BJ (cell line): ENCODE measurements around the gene OPALIN. TPM values are rescaled to one million over a fixed set of nuclear protein-coding genes. Genes with fewer than 3 reads are reported as not detected.

Experiments
- CTCF ChIA-PET: fragments of 350-600 bp; formaldehyde crosslinking; extraction: SDS; loops from one replicate; lab custom pipeline; 2021; ENCODE audit warnings: antibody characterized with exemption, inconsistent platforms; lab: Yijun Ruan, JAX
- POLR2A ChIA-PET: fragments of 300-600 bp; sonication (Branson Sonifier 250); formaldehyde crosslinking; extraction: SDS; loops from one replicate; lab custom pipeline; 2021; ENCODE audit warnings: antibody characterized with exemption; lab: Charles Lee
- DNase-seq: peaks from one replicate; pipeline ENCODE4 v3.0.0-alpha.2; 2011; ENCODE audit warnings: low read depth
- H3K27me3 ChIP-seq: 2 replicates; pipeline ENCODE4 v1.6.0; 2011; ENCODE audit warnings: low read length; ENCODE audit not compliant: control insufficient read depth, insufficient read depth
- H3K36me3 ChIP-seq: 2 replicates; pipeline ENCODE4 v1.5.1; 2011; ENCODE audit warnings: low read length; ENCODE audit not compliant: control insufficient read depth, insufficient read depth
- H3K4me3 ChIP-seq: 2 replicates; pipeline ENCODE4 v1.5.1; 2011; ENCODE audit warnings: low read depth, mild to moderate bottlenecking, control low read depth, low read length
- polyA plus RNA-seq: library from polyadenylated mRNA; depleted of rRNA; stranded (reverse); fragments of >200 nt; gene quantifications from 2 replicates; pipeline ENCODE4 v1.2.3, GENCODE V29; 2011
- TF ChIP-seq, protein P1 (sequence below): IDR thresholded peaks from 2 replicates; pipeline ENCODE4 v1.5.1; 2011; ENCODE audit warnings: low read depth, mild to moderate bottlenecking, control low read depth, inconsistent platforms, low read length, moderate library complexity; ENCODE audit not compliant: insufficient read depth

OPALIN gene
- polyA plus RNA-seq, 1 experiment: not detected

GRCh38 chr10:96376483-96376882, 17.7 kb upstream of the OPALIN start:
- H3K27me3 ChIP-seq: no peaks in the 10 kb centered on the region; the same call in 1 of the 2 replicates
- CTCF ChIA-PET: interaction anchor here (1.1 to 4.0 kb wide), 6 partner anchors 9 to 834 kb away, joined by 3 to 38 read pairs (median 5); partner anchors contain the start of gene TLL2

GRCh38 chr10:96374985-96375830, 16.4 kb upstream of the OPALIN start:
- no peaks in the 10 kb centered on the region; the same call in 1 of the 2 replicates for H3K27me3 ChIP-seq
- peak overlapping the region; percentile 41 for H3K4me3 ChIP-seq
- no peak for DNase-seq
- POLR2A ChIA-PET: no interaction called here
- no peaks in the 10 kb centered on the region for H3K36me3 ChIP-seq
- CTCF ChIA-PET: interaction anchor here (0.5 to 4.0 kb wide), 47 partner anchors 8 to 835 kb away, joined by 3 to 38 read pairs (median 5); partner anchors contain the start of genes OPALIN and TLL2
- TF ChIP-seq, protein P1, sequence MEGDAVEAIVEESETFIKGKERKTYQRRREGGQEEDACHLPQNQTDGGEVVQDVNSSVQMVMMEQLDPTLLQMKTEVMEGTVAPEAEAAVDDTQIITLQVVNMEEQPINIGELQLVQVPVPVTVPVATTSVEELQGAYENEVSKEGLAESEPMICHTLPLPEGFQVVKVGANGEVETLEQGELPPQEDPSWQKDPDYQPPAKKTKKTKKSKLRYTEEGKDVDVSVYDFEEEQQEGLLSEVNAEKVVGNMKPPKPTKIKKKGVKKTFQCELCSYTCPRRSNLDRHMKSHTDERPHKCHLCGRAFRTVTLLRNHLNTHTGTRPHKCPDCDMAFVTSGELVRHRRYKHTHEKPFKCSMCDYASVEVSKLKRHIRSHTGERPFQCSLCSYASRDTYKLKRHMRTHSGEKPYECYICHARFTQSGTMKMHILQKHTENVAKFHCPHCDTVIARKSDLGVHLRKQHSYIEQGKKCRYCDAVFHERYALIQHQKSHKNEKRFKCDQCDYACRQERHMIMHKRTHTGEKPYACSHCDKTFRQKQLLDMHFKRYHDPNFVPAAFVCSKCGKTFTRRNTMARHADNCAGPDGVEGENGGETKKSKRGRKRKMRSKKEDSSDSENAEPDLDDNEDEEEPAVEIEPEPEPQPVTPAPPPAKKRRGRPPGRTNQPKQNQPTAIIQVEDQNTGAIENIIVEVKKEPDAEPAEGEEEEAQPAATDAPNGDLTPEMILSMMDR: peak; percentile 100

More at GRCh38 chr10:96376483-96376882, 17.7 kb upstream of the OPALIN start:
- DNase-seq: no peak
- TF ChIP-seq, protein P1: no peak
- H3K36me3 ChIP-seq: no peaks in the 10 kb centered on the region
- POLR2A ChIA-PET: no interaction called here
- no peak overlapping the region for H3K4me3 ChIP-seq

DNA sequence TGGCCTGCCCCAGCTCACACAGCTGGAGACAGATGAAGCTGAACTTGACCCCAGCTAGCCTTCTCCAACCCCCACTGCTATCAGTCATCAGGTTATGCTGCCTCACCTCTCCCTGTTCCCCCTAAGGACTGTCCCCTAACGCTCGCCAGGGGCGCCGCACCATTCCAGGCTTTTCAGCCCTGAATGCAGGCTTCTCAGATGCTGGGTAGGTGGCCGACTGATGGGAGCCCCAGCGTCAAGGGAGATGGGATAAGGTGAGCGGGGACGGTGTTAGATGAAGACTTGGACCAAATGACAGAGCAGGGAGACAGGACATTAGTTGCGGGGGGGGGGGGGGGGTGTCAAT, 15.8 kb upstream of the OPALIN start:
- H3K36me3 ChIP-seq: no peaks in the 10 kb centered on the region
- no peaks in the 10 kb centered on the region; the same call in 1 of the 2 replicates for H3K27me3 ChIP-seq
- POLR2A ChIA-PET: no interaction called here
- CTCF ChIA-PET: interaction anchor here (0.8 to 4.0 kb wide), 36 partner anchors 9 to 836 kb away, joined by 3 to 38 read pairs (median 5); partner anchors contain the start of genes OPALIN and TLL2
- no peak overlapping the region for H3K4me3 ChIP-seq
- no peak for DNase-seq
- TF ChIP-seq, protein P1: no peak

DNA sequence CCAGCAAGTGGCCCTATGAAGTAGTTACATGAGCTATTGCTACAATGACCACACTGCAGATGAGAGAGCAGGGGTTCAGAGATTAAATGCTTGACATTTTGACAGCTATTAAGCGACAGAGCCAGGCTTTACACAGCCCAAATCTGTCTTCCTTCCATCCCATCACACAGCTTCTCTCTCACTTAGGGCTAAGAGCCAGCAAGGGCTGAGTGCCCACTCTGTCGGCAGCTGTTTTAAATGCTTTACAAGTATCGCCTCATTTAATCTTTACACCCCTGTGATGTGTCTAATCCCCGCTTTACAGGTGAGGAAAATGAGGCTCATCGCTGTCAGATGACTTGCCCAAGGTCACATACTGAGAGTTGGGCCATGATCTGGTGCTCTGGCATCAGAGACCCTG, 15.2 kb upstream of the OPALIN start:
- no peaks in the 10 kb centered on the region; the same call in 1 of the 2 replicates for H3K27me3 ChIP-seq
- H3K36me3 ChIP-seq: no peaks in the 10 kb centered on the region
- TF ChIP-seq, protein P1: no peak
- H3K4me3 ChIP-seq: no peak overlapping the region
- ChIA-PET POLR2A (no interaction called here), CTCF (interaction anchor here (0.7 to 4.0 kb wide), 13 partner anchors 8 to 267 kb away, joined by 3 to 38 read pairs (median 6); partner anchors contain the start of gene TLL2)
- DNase-seq: no peak

- Histone ChIP-seq H3K4me3 (no peak overlapping the region), H3K27me3 (peaks cover 1% of the 10 kb centered on the region; the same call in 1 of the 2 replicates), H3K36me3 (no peaks in the 10 kb centered on the region)
- TF ChIP-seq, protein P1: no peak
- POLR2A ChIA-PET: no interaction called here
- CTCF ChIA-PET: interaction anchor here (0.6 to 2.9 kb wide), 14 partner anchors 19 to 837 kb away, joined by 3 to 12 read pairs (median 4); partner anchors contain the start of gene TLL2
- DNase-seq: no peak
Measured at GRCh38 chr10:96371356-96371755, 12.6 kb upstream of the OPALIN start.
